Adrenal gland (tissue), 12 donors: ENCODE measurements around the gene PIEZO1. TPM values are rescaled to one million over a fixed set of nuclear protein-coding genes. Genes with fewer than 3 reads are reported as not detected.
A peak's percentile ranks its signal among the peaks of the same experiment; 100 is the strongest.

Experiments
- DNase-seq, 7 donors: peaks; one replicate each; pipeline ENCODE4 v3.0.0-alpha.2; 2019 to 2020
- H3K27ac ChIP-seq, 5 donors: fragments of 200-600 bp; sonication (generic) in 4 of 5; 1 replicate in 3 of 5; 2 replicates in 2 of 5; pipeline versions ENCODE4 v1.5.1 to v1.8.0; 2016 to 2020; ENCODE audit warnings: mild to moderate bottlenecking in 1 of 5
- H3K27me3 ChIP-seq: fragments of 200-600 bp; 2 replicates; pipeline ENCODE4 v1.8.0; 2021
- H3K36me3 ChIP-seq, 2 donors: fragments of 200-600 bp; replicated peaks in 1 of 2; 1 replicate in 1 of 2; 2 replicates in 1 of 2; pipeline versions ENCODE4 v1.5.1 to v1.8.0; 2018 to 2022
- H3K4me1 ChIP-seq, 2 donors: fragments of 200-600 bp; replicated peaks in 1 of 2; 1 replicate in 1 of 2; 2 replicates in 1 of 2; pipeline versions ENCODE4 v1.5.1 to v1.8.0; 2018 to 2021
- H3K4me3 ChIP-seq, 4 donors: fragments of 200-600 bp; sonication (generic) in 3 of 4; one replicate each; pipeline ENCODE4 v1.5.1; 2016 to 2018
- H3K9me3 ChIP-seq, 3 donors: fragments of 200-600 bp; sonication (generic) in 1 of 3; replicated peaks in 1 of 3; 1 replicate in 2 of 3; 2 replicates in 1 of 3; pipeline versions ENCODE4 v1.5.1 to v1.8.0; 2016 to 2021
- POLR2A ChIP-seq, 2 donors: fragments of 450-650 bp; IDR thresholded peaks; one replicate each; pipeline ENCODE4 v1.6.1; 2017; ENCODE audit warnings: antibody characterized with exemption in 2 of 2, mild to moderate bottlenecking in 2 of 2, moderate library complexity in 1 of 2
- WGBS, 4 donors: extraction: QIAGEN DNeasy Blood & Tissue Kit in 2 of 4; methylation state at CpG; one replicate each; pipeline versions ENCODE4 v1.1.5 to v1.1.7; 2013 to 2017; 5-methylcytosine and 5-hydroxymethylcytosine counted together
- intact Hi-C, 2 donors: fragments of 100-400 bp; cut with DNase I; formaldehyde crosslinking; loops; one replicate each; pipeline versions ENCODE4 v1.14.1 to v1.15.0; 2022 to 2023
- polyA plus RNA-seq, 3 donors: library from polyadenylated mRNA; stranded (reverse); fragments of 200-250 nt in 2 of 3; fragments of 350-450 nt in 1 of 3; fragmentation: Illumina TruSeq in 1 of 3; extraction: RNeasy Lipid Tissue Mini Kit (QIAGEN cat#74804) in 1 of 3; gene quantifications; one replicate each; pipeline ENCODE4 v1.2.3, GENCODE V29; 2013 to 2014
- total RNA-seq, 9 donors: library from RNA; depleted of rRNA in 4 of 9; stranded (reverse); fragments of >200 nt in 4 of 9; fragments of 120-200 nt in 1 of 9; fragmentation: NEBNext Ultra II Directional in 1 of 9; extraction: Animal tissue kit (Norgen Biotek cat#: 25700) in 1 of 9; gene quantifications; one replicate each; pipeline versions ENCODE4 v1.1.0 to v1.2.4, GENCODE V29; 2013 to 2023
- TF ChIP-seq, protein P1 (sequence below), 6 experiments: fragments of 450-650 bp in 4 of 6; fragments of 200-600 bp in 2 of 6; sonication (generic) in 1 of 6; IDR thresholded peaks; 1 replicate in 5 of 6; 2 replicates in 1 of 6; pipeline versions ENCODE4 v1.5.1 to v1.8.0; 2016 to 2021; ENCODE audit warnings: antibody characterized with exemption in 6 of 6, mild to moderate bottlenecking in 2 of 6, moderate library complexity in 1 of 6
- donor health status: healthy with polysubstance abuse.
- donor health status: Bipolar disorder and iron deficiency.
- donor health status: DM: yes; HTN: yes; CAD: no.
- donor health status: DM: no; HTN: no; CAD: no.
- donor health status: DM: no; HTN: no; CAD: no.
- donor health status: DM: yes; HTN: yes; CAD: no.

The PIEZO1 gene
- total and polyA plus RNA-seq, 12 donors: 7.9 to 327 (median 92.4) TPM

DNA sequence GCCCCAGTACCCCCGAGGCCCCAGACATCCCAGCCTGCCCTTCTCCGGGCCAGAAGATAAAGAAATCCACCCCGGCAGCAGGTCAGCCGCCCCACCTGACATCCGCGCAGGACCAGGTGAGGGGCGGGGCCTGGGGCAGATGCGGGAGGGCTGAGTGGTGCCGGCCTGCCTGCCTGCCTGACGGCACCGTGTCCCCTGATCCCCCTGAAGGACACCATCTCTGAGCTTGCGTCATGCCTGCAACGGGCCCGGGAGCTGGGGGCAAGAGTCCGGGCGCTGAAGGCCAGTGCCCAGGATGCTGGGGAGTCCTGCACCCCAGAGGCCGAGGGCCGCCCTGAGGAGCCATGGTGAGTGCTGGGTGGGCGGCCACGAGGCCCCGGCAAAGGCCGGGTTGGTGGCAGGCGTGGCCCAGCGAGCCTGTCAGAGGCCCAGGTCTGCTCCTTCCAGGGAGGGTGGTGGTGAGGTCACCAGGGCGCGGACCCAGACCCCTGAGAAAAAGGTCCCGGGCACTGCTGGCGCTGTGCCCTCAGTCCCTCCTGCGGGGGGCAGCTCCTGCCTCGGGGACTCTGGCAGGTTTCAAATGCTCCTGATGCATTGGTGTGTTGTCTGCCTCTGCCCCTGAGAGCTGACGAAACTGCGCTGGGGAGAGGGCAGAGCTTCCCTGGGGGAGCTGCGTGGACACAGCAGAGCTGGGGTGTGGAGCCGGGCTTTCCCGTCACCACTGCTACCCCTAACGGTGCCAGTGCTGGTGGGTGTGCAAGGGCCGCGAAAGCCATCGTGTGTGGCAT, 19.7 kb upstream of the PIEZO1 start:
- DNase-seq: peak in 1 of 7 donors; percentile 48
- 3 to 31% (median 22%) methylated on average over 11 to 39 of the region's 39 CpGs for WGBS, 4 donors
- intact Hi-C loops: no loop called here
- no peaks in the 10 kb centered on the region for H3K27me3 ChIP-seq
- no peak for TF ChIP-seq POLR2A (IDR thresholded peaks at IDR 0.05)
- TF ChIP-seq, protein P1, sequence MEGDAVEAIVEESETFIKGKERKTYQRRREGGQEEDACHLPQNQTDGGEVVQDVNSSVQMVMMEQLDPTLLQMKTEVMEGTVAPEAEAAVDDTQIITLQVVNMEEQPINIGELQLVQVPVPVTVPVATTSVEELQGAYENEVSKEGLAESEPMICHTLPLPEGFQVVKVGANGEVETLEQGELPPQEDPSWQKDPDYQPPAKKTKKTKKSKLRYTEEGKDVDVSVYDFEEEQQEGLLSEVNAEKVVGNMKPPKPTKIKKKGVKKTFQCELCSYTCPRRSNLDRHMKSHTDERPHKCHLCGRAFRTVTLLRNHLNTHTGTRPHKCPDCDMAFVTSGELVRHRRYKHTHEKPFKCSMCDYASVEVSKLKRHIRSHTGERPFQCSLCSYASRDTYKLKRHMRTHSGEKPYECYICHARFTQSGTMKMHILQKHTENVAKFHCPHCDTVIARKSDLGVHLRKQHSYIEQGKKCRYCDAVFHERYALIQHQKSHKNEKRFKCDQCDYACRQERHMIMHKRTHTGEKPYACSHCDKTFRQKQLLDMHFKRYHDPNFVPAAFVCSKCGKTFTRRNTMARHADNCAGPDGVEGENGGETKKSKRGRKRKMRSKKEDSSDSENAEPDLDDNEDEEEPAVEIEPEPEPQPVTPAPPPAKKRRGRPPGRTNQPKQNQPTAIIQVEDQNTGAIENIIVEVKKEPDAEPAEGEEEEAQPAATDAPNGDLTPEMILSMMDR (IDR thresholded peaks at IDR 0.05): no peak
- no peaks in the 10 kb centered on the region for H3K9me3 ChIP-seq
- no peak overlapping the region for H3K4me3 ChIP-seq
- H3K36me3 ChIP-seq: no peaks in the 10 kb centered on the region
- H3K27ac ChIP-seq: no peak overlapping the region
- H3K4me1 ChIP-seq: peaks cover 1 to 16% of the 10 kb centered on the region in 2 donors

GRCh38 chr16:88804173-88804551, 19.1 kb upstream of the PIEZO1 start:
- intact Hi-C loops: no loop called here
- peaks cover 0 to 12% of the 10 kb centered on the region in 2 donors for H3K4me1 ChIP-seq
- no peaks in the 10 kb centered on the region for H3K9me3 ChIP-seq
- TF ChIP-seq, protein P1 (IDR thresholded peaks at IDR 0.05): no peak
- TF ChIP-seq POLR2A (IDR thresholded peaks at IDR 0.05): no peak
- no peak overlapping the region for H3K27ac ChIP-seq
- H3K4me3 ChIP-seq: peak overlapping the region in 1 of 4 donors; percentile 75
- DNase-seq: no peak
- H3K27me3 ChIP-seq: no peaks in the 10 kb centered on the region
- H3K36me3 ChIP-seq: no peaks in the 10 kb centered on the region
- 2 to 8% (median 4%) methylated on average over 5 to 16 of the region's 16 CpGs for WGBS, 4 donors

- intact Hi-C loops: no loop called here
- WGBS, 4 donors: 0 to 3% (median 1%) methylated on average over 5 to 96 of the region's 98 CpGs
Observed at GRCh38 chr16:88803264-88803987, 18.4 kb upstream of the PIEZO1 start, which contains the start of gene CDT1. Gene CDT1 (plus strand): TSS chr16:88803789. CDS start chr16:88803832, 43 bp downstream.

DNA sequence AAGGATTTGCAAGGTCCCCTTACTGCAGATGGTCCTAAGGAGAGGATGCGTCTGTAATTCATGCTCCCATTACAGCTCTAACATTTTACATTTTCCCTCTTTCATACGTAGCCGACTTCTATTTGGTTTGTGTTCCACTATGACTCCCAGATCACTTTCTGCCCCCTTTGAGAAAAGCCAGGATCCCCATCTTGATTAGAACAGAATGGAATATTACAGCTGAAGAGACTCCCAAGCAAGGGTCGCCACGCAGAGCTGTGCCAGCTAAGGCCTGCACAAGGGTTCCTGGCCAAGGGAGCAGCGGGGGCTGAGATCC, 15.2 kb upstream of the PIEZO1 start:
- H3K27ac ChIP-seq: no peak overlapping the region
- no peak for DNase-seq
- H3K4me1 ChIP-seq: peaks cover 0 to 12% of the 10 kb centered on the region in 2 donors
- no peak for TF ChIP-seq POLR2A (IDR thresholded peaks at IDR 0.05)
- TF ChIP-seq, protein P1 (IDR thresholded peaks at IDR 0.05): no peak
- no peaks in the 10 kb centered on the region for H3K9me3 ChIP-seq
- intact Hi-C loops: no loop called here
- H3K4me3 ChIP-seq: no peak overlapping the region
- no peaks in the 10 kb centered on the region for H3K27me3 ChIP-seq
- WGBS, 4 donors: 70 to 89% (median 77%) methylated on average over 6 of the region's 6 CpGs
- H3K36me3 ChIP-seq: no peaks in the 10 kb centered on the region

More at GRCh38 chr16:88803264-88803987, 18.4 kb upstream of the PIEZO1 start, which contains the start of gene CDT1:
- Histone ChIP-seq H3K27ac (peak within 1 kb of the TSS in 3 of 5 donors; percentile 38 to 65 (median 41)), H3K9me3 (no peaks in the 10 kb centered on the region), H3K36me3 (no peaks in the 10 kb centered on the region), H3K4me1 (peaks cover 0 to 12% of the 10 kb centered on the region in 2 donors), H3K27me3 (no peaks in the 10 kb centered on the region), H3K4me3 (peak within 1 kb of the TSS in 2 of 4 donors; percentile 50 to 75)
- TF ChIP-seq, protein P1 (IDR thresholded peaks at IDR 0.05): no peak
- TF ChIP-seq POLR2A (IDR thresholded peaks at IDR 0.05): peak in 1 of 2 donors; percentile 47
- DNase-seq: peak; percentile 76 to 88 (median 83)
